A549 (cell line): ENCODE data around the gene SUPT20HL2. TPM values are rescaled to one million over a fixed set of nuclear protein-coding genes. Genes with fewer than 3 reads are reported as not detected.

Experiments
- ATAC-seq, 2 experiments: fragments of 200-7000 bp in 1 of 2; fragments of >200 bp in 1 of 2; cut with Nextera tagmentation in 1 of 2; cut with Tn5 transposase in 1 of 2; 3 replicates each; pipeline versions ENCODE4 v1.8.0 to v1.9.1; 2018 to 2020; ENCODE audit warnings: mild to moderate bottlenecking in 1 of 2, moderate library complexity in 1 of 2
- CTCF ChIA-PET: fragments of 300-600 bp; sonication (Branson Sonifier 250); formaldehyde crosslinking; extraction: SDS; loops from one replicate; lab custom pipeline; 2021; ENCODE audit warnings: antibody characterized with exemption, inconsistent platforms; lab: Yijun Ruan, JAX
- POLR2A ChIA-PET: fragments of 350-600 bp; formaldehyde crosslinking; extraction: SDS; loops from one replicate; lab custom pipeline; 2021; ENCODE audit warnings: antibody characterized with exemption, inconsistent platforms; lab: Yijun Ruan, JAX
- DNase-seq, 2 experiments: peaks; one replicate each; pipeline versions ENCODE4 v3.0.0 to v3.0.0-alpha.2; 2011 to 2016; ENCODE audit warnings: low read depth in 1 of 2, low spot score in 1 of 2
- FAIRE-seq: peaks from 2 replicates; lab custom pipeline; 2011; peaks lifted over from hg19 to GRCh38; lab: Jason Lieb, UNC
- H3K27ac ChIP-seq, 2 experiments: fragments of >200 bp; sonication (Bioruptor Twin); formaldehyde crosslinking; 3 replicates each; pipeline ENCODE4 v1.5.1; 2016 to 2017
- H3K4me1 ChIP-seq: fragments of >200 bp; sonication (Bioruptor Twin); formaldehyde crosslinking; 3 replicates; pipeline ENCODE4 v1.6.1; 2016
- H3K4me2 ChIP-seq: fragments of >200 bp; sonication (Bioruptor Twin); formaldehyde crosslinking; 3 replicates; pipeline ENCODE4 v1.6.1; 2016
- H3K4me3 ChIP-seq: fragments of >200 bp; sonication (Bioruptor Twin); formaldehyde crosslinking; 3 replicates; pipeline ENCODE4 v1.5.1; 2016
- H3K9me3 ChIP-seq: fragments of >200 bp; sonication (Bioruptor Twin); formaldehyde crosslinking; 3 replicates; pipeline ENCODE4 v1.6.1; 2016
- CBX2 ChIP-seq: fragments of 200-600 bp; sonication (generic); IDR thresholded peaks from 2 replicates; pipeline ENCODE4 v1.6.1; 2016; ENCODE audit warnings: low read depth, mild to moderate bottlenecking, borderline replicate concordance
- CHD2 ChIP-seq: fragments of 150-350 bp; IDR thresholded peaks from 2 replicates; pipeline ENCODE4 v1.6.1; 2014; ENCODE audit warnings: low read length; ENCODE audit not compliant: partially characterized antibody
- CHD4 ChIP-seq: fragments of 200-600 bp; sonication (generic); IDR thresholded peaks from 2 replicates; pipeline ENCODE4 v1.6.1; 2016; ENCODE audit warnings: antibody characterized with exemption, mild to moderate bottlenecking, borderline replicate concordance
- ELK1 ChIP-seq: fragments of 150-350 bp; IDR thresholded peaks from 2 replicates; pipeline ENCODE4 v1.6.1; 2014; ENCODE audit warnings: low read depth, mild to moderate bottlenecking, low read length
- FOSB ChIP-seq: fragments of 250-450 bp; sonication (Bioruptor Pico); IDR thresholded peaks from 2 replicates; pipeline ENCODE4 v1.5.0; 2020; ENCODE audit warnings: mild to moderate bottlenecking, moderate library complexity
- FOSL2 ChIP-seq, 2 experiments: fragments of 450-650 bp in 1 of 2; fragments of >200 bp in 1 of 2; sonication (Bioruptor Twin) in 1 of 2; formaldehyde crosslinking; IDR thresholded peaks; 2 replicates each; pipeline versions ENCODE4 v1.5.0 to v1.6.1; 2016 to 2020; ENCODE audit warnings: mild to moderate bottlenecking in 1 of 2, moderate library complexity in 1 of 2
- HEYL ChIP-seq: fragments of 250-450 bp; sonication (Bioruptor Pico); IDR thresholded peaks from 2 replicates; pipeline ENCODE4 v1.8.0; 2021; ENCODE audit warnings: mild to moderate bottlenecking, moderate library complexity
- HOXB5 ChIP-seq: fragments of 250-450 bp; sonication (Bioruptor Pico); IDR thresholded peaks from 2 replicates; pipeline ENCODE4 v1.5.0; 2020; ENCODE audit warnings: mild to moderate bottlenecking, moderate library complexity
- JUN ChIP-seq, 2 experiments: fragments of >200 bp; sonication (Bioruptor Twin); formaldehyde crosslinking; IDR thresholded peaks; 2 replicates in 1 of 2; 3 replicates in 1 of 2; pipeline ENCODE4 v1.6.1; 2016 to 2017
- MAFK ChIP-seq: fragments of 450-650 bp; IDR thresholded peaks from 2 replicates; pipeline ENCODE4 v1.6.1; 2014; ENCODE audit not compliant: partially characterized antibody
- MAX ChIP-seq: IDR thresholded peaks from 2 replicates; pipeline ENCODE4 v1.6.1; 2012
- NFE2L2 ChIP-seq: fragments of 150-350 bp; conservative IDR thresholded peaks from 2 replicates; pipeline ENCODE4 v1.6.1; 2014; ENCODE audit warnings: low read length
- RARB ChIP-seq: fragments of 250-450 bp; sonication (Bioruptor Pico); IDR thresholded peaks from 2 replicates; pipeline ENCODE4 v1.8.0; 2021; ENCODE audit warnings: mild to moderate bottlenecking, moderate library complexity
- RFX5 ChIP-seq: fragments of 450-650 bp; IDR thresholded peaks from 2 replicates; pipeline ENCODE4 v1.7.1; 2014; ENCODE audit warnings: antibody characterized with exemption, mild to moderate bottlenecking, moderate library complexity
- SREBF2 ChIP-seq: fragments of 450-650 bp; IDR thresholded peaks from 2 replicates; pipeline ENCODE4 v1.6.1; 2014; ENCODE audit warnings: mild to moderate bottlenecking, moderate library complexity
- TFCP2L1 ChIP-seq: fragments of 250-450 bp; sonication (Bioruptor Pico); IDR thresholded peaks from 2 replicates; pipeline ENCODE4 v1.5.0; 2021; ENCODE audit warnings: mild to moderate bottlenecking
- TP53 ChIP-seq: fragments of 250-450 bp; sonication (Bioruptor Pico); IDR thresholded peaks from 2 replicates; pipeline ENCODE4 v1.5.0; 2021; ENCODE audit warnings: mild to moderate bottlenecking, moderate library complexity
- ZC3H11A ChIP-seq: fragments of 450-650 bp; IDR thresholded peaks from 2 replicates; pipeline ENCODE4 v1.6.1; 2014; ENCODE audit warnings: antibody characterized with exemption, mild to moderate bottlenecking
- ZSCAN20 ChIP-seq: fragments of 250-450 bp; sonication (Bioruptor Pico); IDR thresholded peaks from 2 replicates; pipeline ENCODE4 v1.8.0; 2022; ENCODE audit warnings: mild to moderate bottlenecking, moderate library complexity
- WGBS: methylation state at CpG from one replicate; pipeline ENCODE4 v1.1.6; 2017; ENCODE audit errors: missing lambda C conversion rate; 5-methylcytosine and 5-hydroxymethylcytosine counted together
- polyA plus RNA-seq, 4 experiments: library from polyadenylated mRNA; depleted of rRNA in 3 of 4; stranded (reverse); fragments of >200 nt; fragmentation: RNase III in 1 of 4; extraction: RNeasy Plus Mini Kit Qiagen cat#74134 plus additional on column Dnase treatment in 1 of 4; gene quantifications; 2 replicates in 3 of 4; 3 replicates in 1 of 4; pipeline ENCODE4 v1.2.3, GENCODE V29; 2011 to 2017
- TF ChIP-seq, protein P1 (sequence below): IDR thresholded peaks from 2 replicates; pipeline ENCODE4 v1.6.1; 2012
- TF ChIP-seq, protein P2 (sequence below): fragments of 250-450 bp; sonication (Bioruptor Pico); IDR thresholded peaks from 2 replicates; pipeline ENCODE4 v1.5.0; 2020; ENCODE audit warnings: low read depth, mild to moderate bottlenecking, moderate library complexity
- TF ChIP-seq, protein P3 (sequence below): IDR thresholded peaks from 2 replicates; pipeline ENCODE4 v1.6.1; 2012; ENCODE audit warnings: low read depth, borderline replicate concordance

Gene SUPT20HL2
- polyA plus RNA-seq, 2 of the 4 experiments (the other 2 are of a cell fraction): not detected

DNA sequence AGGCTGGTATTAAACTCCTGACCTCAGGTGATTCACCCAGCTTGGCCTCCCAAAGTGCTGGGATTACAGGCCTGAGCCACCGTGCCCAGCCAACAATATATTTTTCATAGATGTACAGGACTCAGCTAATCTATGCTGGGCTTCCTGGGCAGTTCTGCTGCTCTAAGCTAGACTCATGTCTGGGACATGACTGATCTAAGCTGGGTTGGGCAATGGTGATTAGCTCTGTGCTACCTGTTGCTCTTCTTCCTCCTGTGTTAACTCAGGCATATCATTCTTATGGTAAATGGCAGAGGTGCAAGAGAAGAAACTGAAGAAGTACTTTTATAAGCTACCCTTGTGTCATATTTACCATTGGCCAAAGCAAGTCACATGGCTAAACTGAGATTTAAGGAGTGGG, 11.4 kb upstream of the SUPT20HL2 start:
- 67% methylated on average over 1 of the region's 1 CpG for WGBS
- Histone ChIP-seq H3K4me3 (no peak overlapping the region), H3K27ac (no peak overlapping the region), H3K4me1 (no peaks in the 10 kb centered on the region), H3K9me3 (no peaks in the 10 kb centered on the region), H3K4me2 (no peak overlapping the region)
- FAIRE-seq: no peak
- no peak for DNase-seq
- ChIA-PET CTCF (no interaction called here), POLR2A (no interaction called here)
- TF ChIP-seq CHD2: no peak
- TF ChIP-seq MAFK: no peak
- TF ChIP-seq, protein P1, sequence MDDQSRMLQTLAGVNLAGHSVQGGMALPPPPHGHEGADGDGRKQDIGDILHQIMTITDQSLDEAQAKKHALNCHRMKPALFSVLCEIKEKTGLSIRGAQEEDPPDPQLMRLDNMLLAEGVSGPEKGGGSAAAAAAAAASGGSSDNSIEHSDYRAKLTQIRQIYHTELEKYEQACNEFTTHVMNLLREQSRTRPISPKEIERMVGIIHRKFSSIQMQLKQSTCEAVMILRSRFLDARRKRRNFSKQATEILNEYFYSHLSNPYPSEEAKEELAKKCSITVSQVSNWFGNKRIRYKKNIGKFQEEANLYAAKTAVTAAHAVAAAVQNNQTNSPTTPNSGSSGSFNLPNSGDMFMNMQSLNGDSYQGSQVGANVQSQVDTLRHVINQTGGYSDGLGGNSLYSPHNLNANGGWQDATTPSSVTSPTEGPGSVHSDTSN: no peak
- no peak for TF ChIP-seq ELK1
- TF ChIP-seq NFE2L2: no peak
- no peak for TF ChIP-seq TFCP2L1 (CRISPR knock-in tag)
- no peak for TF ChIP-seq RARB (CRISPR knock-in tag)
- TF ChIP-seq, protein P2, sequence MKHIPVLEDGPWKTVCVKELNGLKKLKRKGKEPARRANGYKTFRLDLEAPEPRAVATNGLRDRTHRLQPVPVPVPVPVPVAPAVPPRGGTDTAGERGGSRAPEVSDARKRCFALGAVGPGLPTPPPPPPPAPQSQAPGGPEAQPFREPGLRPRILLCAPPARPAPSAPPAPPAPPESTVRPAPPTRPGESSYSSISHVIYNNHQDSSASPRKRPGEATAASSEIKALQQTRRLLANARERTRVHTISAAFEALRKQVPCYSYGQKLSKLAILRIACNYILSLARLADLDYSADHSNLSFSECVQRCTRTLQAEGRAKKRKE: no peak
- ATAC-seq: no peak

GRCh38 chrX:24321741-24322395, 8.0 kb upstream of the SUPT20HL2 start:
- DNase-seq: no peak
- ChIA-PET CTCF (no interaction called here), POLR2A (interaction anchor here (0.7 kb wide), 1 partner anchor 10 kb away, joined by 5 read pairs; no protein-coding TSS in a partner anchor)
- ATAC-seq: no peak
- WGBS: 87% methylated on average over 1 of the region's 4 CpGs
- Histone ChIP-seq H3K4me1 (no peaks in the 10 kb centered on the region), H3K9me3 (no peaks in the 10 kb centered on the region), H3K4me3 (no peak overlapping the region), H3K27ac (no peak overlapping the region), H3K4me2 (no peak overlapping the region)
- peak; percentile 43 for FAIRE-seq
- no peak for TF ChIP-seq HOXB5 (CRISPR knock-in tag)

DNA sequence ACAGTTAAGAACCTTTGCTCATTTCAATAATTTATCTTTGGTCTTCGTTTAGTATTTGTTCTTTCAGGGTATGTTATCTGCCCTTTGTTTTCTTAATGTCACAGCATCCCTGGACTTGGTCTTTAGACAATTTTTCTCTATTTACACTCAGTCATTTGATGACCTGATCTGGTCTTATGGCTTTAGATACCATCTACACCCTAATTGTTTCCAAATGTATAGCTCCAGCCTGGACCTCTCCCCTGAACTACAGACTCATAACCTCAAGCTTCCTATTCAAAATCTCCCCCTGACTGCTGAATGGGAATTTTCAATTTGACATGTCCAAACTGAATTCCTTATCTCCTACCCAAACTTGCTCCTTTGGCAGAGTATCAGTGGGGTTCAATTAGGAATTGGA, 3.7 kb upstream of the SUPT20HL2 start:
- ChIA-PET POLR2A (no interaction called here), CTCF (no interaction called here)
- WGBS: 6% methylated on average over 1 of the region's 1 CpG
- Histone ChIP-seq H3K4me3 (no peak overlapping the region), H3K4me1 (no peaks in the 10 kb centered on the region), H3K27ac (no peak overlapping the region), H3K4me2 (no peak overlapping the region), H3K9me3 (no peaks in the 10 kb centered on the region)
- FAIRE-seq (no peak), DNase-seq (no peak), ATAC-seq (no peak)
- TF ChIP-seq CBX2 (no peak), FOSB (CRISPR knock-in tag) (no peak), HEYL (CRISPR knock-in tag) (no peak), ZC3H11A (no peak), CHD4 (no peak), MAX (no peak), HOXB5 (CRISPR knock-in tag) (no peak), ZSCAN20 (CRISPR knock-in tag) (no peak), ELK1 (no peak), TP53 (CRISPR knock-in tag) (no peak), RFX5 (no peak), SREBF2 (no peak), RARB (CRISPR knock-in tag) (no peak), FOSL2 (IDR thresholded peaks at IDR 0.05) (no peak), FOSL2 (CRISPR knock-in tag; IDR thresholded peaks at IDR 0.05) (no peak), JUN (IDR thresholded peaks at IDR 0.05) (no peak)
- TF ChIP-seq, protein P3, sequence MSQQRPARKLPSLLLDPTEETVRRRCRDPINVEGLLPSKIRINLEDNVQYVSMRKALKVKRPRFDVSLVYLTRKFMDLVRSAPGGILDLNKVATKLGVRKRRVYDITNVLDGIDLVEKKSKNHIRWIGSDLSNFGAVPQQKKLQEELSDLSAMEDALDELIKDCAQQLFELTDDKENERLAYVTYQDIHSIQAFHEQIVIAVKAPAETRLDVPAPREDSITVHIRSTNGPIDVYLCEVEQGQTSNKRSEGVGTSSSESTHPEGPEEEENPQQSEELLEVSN: no peak
